OCI-LY1 (cell line): ENCODE measurements around the gene GOLGA8B.
A peak's percentile ranks its signal among the peaks of the same experiment; 100 is the strongest.
"Not testable (repeated sequence)": the region's sequence is repeated elsewhere in the genome, so short reads cannot be mapped to it uniquely, and the experiment has no call there.

Source experiments
- H2AFZ ChIP-seq: fragments of 200-600 bp; sonication (generic), shearing (Covaris generic); 2 replicates; pipeline ENCODE4 v1.6.0; 2014; ENCODE audit warnings: antibody characterized with exemption, mild to moderate bottlenecking, low read length
- H3F3A ChIP-seq: fragments of 200-600 bp; sonication (generic), shearing (Covaris generic); 2 replicates; pipeline ENCODE4 v1.6.0; 2014; ENCODE audit warnings: mild to moderate bottlenecking, antibody characterized with exemption, low read length, moderate library complexity; ENCODE audit not compliant: insufficient read depth
- H3K27ac ChIP-seq: fragments of 200-600 bp; sonication (generic); 2 replicates; pipeline ENCODE4 v1.5.1; 2014; ENCODE audit warnings: low read length, mixed run types, mild to moderate bottlenecking, low read depth; ENCODE audit not compliant: poor library complexity, severe bottlenecking
- H3K27me3 ChIP-seq: fragments of 200-600 bp; sonication (generic); 2 replicates; pipeline ENCODE4 v1.6.0; 2014; ENCODE audit warnings: antibody characterized with exemption, mild to moderate bottlenecking, low read length, moderate library complexity; ENCODE audit not compliant: insufficient read depth
- H3K36me3 ChIP-seq: fragments of 200-600 bp; sonication (generic); 2 replicates; pipeline ENCODE4 v1.6.1; 2014; ENCODE audit warnings: mild to moderate bottlenecking, antibody characterized with exemption, low read length, moderate library complexity, mixed read lengths; ENCODE audit not compliant: insufficient read depth
- H3K4me1 ChIP-seq: fragments of 200-600 bp; sonication (generic); 2 replicates; pipeline ENCODE4 v1.5.1; 2014; ENCODE audit warnings: mild to moderate bottlenecking, low read length, moderate library complexity; ENCODE audit not compliant: insufficient read depth, severe bottlenecking
- H3K4me2 ChIP-seq: fragments of 200-600 bp; sonication (generic), shearing (Covaris generic); 2 replicates; pipeline ENCODE4 v1.6.1; 2014; ENCODE audit warnings: low read length
- H3K4me3 ChIP-seq: fragments of 200-600 bp; sonication (generic); 2 replicates; pipeline ENCODE4 v1.5.1; 2014; ENCODE audit warnings: low read length, low read depth, mild to moderate bottlenecking, mixed read lengths; ENCODE audit not compliant: poor library complexity, severe bottlenecking
- H3K79me2 ChIP-seq: fragments of 200-600 bp; shearing (Covaris generic); 2 replicates; pipeline ENCODE4 v1.6.1; 2016; ENCODE audit warnings: mixed run types, low read length, mixed read lengths; ENCODE audit not compliant: insufficient read depth
- H3K9ac ChIP-seq: fragments of 200-600 bp; sonication (generic), shearing (Covaris generic); 2 replicates; pipeline ENCODE4 v1.6.1; 2014; ENCODE audit warnings: mild to moderate bottlenecking, low read length, mixed read lengths
- H3K9me2 ChIP-seq: fragments of 200-600 bp; sonication (generic), shearing (Covaris generic); 2 replicates; pipeline ENCODE4 v1.6.1; 2014; ENCODE audit warnings: low read depth, mild to moderate bottlenecking, low read length, mixed read lengths
- H3K9me3 ChIP-seq: fragments of 200-600 bp; shearing (Covaris generic); 2 replicates; pipeline ENCODE4 v1.6.1; 2014; ENCODE audit warnings: low read length, mixed read lengths
- H4K20me1 ChIP-seq: fragments of 200-600 bp; sonication (generic), shearing (Covaris generic); 2 replicates; pipeline ENCODE4 v1.6.0; 2016; ENCODE audit warnings: mild to moderate bottlenecking, low read length; ENCODE audit not compliant: insufficient read depth
- EZH2 ChIP-seq: fragments of 200-600 bp; sonication (generic), shearing (Covaris generic); IDR thresholded peaks from 2 replicates; pipeline ENCODE4 v1.8.0; 2017; ENCODE audit warnings: borderline replicate concordance, mixed run types, mild to moderate bottlenecking, antibody characterized with exemption, low read length, moderate library complexity, mixed read lengths
- TF ChIP-seq, protein P1 (sequence below): fragments of 200-600 bp; sonication (generic), shearing (Covaris generic); IDR thresholded peaks from 2 replicates; pipeline ENCODE4 v1.5.1; 2017; ENCODE audit warnings: mild to moderate bottlenecking, antibody characterized with exemption, low read length, moderate library complexity, mixed read lengths

GOLGA8B gene

DNA sequence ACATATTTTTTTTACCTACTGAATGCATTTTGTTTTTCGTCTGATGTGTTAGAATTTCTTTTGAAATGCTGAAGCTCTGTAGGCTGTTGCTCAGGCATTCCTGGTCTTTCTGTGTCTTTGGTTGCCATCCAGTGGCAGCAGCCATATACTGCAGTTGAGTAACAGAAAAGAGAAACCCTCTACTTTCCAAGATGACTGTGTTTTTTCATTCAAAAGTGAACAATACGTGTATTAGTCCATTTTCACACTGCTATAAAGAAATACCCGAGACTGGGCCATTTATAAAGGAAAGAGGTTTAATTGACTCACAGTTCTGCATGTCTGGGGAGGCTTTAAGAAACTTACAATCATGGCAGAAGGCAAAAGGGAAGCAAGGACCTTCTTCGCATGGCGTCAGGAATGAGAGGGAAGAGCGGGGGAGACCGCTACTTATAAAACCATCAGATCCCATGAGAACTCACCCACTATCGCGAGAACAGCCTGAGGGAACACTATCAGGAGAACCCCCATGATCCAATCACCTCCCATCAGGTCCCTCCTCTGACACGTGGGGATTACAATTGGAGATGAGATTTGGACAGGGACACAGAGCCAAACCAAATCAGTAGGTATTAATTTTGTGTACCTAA, 4.7 kb upstream of the GOLGA8B start:
- Histone ChIP-seq H3K4me1 (peaks cover 10% of the 10 kb centered on the region), H3K9me3 (no peaks in the 10 kb centered on the region), H4K20me1 (no peaks in the 10 kb centered on the region), H3K27ac (no peak overlapping the region), H2AFZ (no peak overlapping the region), H3K36me3 (no peaks in the 10 kb centered on the region), H3K4me3 (no peak overlapping the region), H3K79me2 (no peaks in the 10 kb centered on the region), H3K9ac (no peak overlapping the region; the same call in 1 of the 2 replicates), H3K9me2 (no peaks in the 10 kb centered on the region), H3K4me2 (peak overlapping the region; percentile 34; the same call in 1 of the 2 replicates), H3F3A (no peaks in the 10 kb centered on the region), H3K27me3 (no peaks in the 10 kb centered on the region)
- TF ChIP-seq, protein P1, sequence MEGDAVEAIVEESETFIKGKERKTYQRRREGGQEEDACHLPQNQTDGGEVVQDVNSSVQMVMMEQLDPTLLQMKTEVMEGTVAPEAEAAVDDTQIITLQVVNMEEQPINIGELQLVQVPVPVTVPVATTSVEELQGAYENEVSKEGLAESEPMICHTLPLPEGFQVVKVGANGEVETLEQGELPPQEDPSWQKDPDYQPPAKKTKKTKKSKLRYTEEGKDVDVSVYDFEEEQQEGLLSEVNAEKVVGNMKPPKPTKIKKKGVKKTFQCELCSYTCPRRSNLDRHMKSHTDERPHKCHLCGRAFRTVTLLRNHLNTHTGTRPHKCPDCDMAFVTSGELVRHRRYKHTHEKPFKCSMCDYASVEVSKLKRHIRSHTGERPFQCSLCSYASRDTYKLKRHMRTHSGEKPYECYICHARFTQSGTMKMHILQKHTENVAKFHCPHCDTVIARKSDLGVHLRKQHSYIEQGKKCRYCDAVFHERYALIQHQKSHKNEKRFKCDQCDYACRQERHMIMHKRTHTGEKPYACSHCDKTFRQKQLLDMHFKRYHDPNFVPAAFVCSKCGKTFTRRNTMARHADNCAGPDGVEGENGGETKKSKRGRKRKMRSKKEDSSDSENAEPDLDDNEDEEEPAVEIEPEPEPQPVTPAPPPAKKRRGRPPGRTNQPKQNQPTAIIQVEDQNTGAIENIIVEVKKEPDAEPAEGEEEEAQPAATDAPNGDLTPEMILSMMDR = peak; percentile 81
- no peak for TF ChIP-seq EZH2

DNA sequence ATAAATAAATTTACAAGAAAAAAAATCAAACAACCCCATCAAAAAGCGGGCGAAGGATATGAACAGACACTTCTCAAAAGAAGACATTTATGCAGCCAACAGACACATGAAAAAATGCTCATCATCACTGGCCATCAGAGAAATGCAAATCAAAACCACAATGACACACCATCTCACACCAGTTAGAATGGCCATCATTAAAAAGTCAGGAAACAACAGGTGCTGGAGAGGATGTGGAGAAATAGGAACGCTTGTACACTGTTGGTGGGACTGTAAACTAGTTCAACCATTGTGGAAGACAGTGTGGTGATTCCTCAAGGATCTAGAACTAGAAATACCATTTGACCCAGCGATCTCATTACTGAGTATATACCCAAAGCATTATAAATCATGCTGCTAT, 2.5 kb upstream of the GOLGA8B start:
- not testable (repeated sequence) for H3K79me2 ChIP-seq, H3K27ac ChIP-seq, H3K27me3 ChIP-seq, H3K9me2 ChIP-seq, H3F3A ChIP-seq, H2AFZ ChIP-seq, H3K4me3 ChIP-seq, H3K36me3 ChIP-seq, H3K9me3 ChIP-seq, H4K20me1 ChIP-seq, H3K4me2 ChIP-seq, H3K9ac ChIP-seq
- H3K4me1 ChIP-seq = peaks cover 21% of the 10 kb centered on the region

DNA sequence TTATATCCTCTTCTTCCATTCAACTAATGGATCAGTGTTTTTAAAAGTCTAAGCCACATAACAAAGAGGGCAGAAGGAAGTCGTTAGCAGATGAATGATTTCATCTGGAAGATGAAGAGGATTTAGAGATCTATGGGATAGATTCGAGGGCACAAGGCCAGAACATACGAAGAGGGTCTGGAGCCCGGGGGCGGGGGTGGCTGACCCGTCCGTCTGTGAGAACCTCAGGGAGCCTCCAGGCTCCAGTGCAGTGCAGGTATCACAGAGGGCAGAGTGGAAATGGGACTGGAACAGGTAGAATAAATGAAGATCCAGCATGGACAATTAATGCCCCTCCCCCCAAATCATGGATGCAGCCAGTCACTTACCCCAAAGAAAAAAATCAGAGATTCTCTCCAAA, 1.5 kb upstream of the GOLGA8B start:
- H3K27ac ChIP-seq = no peak overlapping the region
- no peak overlapping the region for H3K4me2 ChIP-seq
- no peaks in the 10 kb centered on the region for H3K36me3 ChIP-seq
- H3K4me3 ChIP-seq = no peak overlapping the region
- H3K79me2 ChIP-seq = peaks cover 9% of the 10 kb centered on the region
- no peaks in the 10 kb centered on the region for H3K9me2 ChIP-seq
- H3K27me3 ChIP-seq = no peaks in the 10 kb centered on the region
- no peaks in the 10 kb centered on the region for H3F3A ChIP-seq
- H3K4me1 ChIP-seq = peaks cover 21% of the 10 kb centered on the region
- H3K9me3 ChIP-seq = no peaks in the 10 kb centered on the region
- H3K9ac ChIP-seq = no peak overlapping the region
- no peaks in the 10 kb centered on the region for H4K20me1 ChIP-seq
- H2AFZ ChIP-seq = no peak overlapping the region
- TF ChIP-seq EZH2 = no peak
- TF ChIP-seq, protein P1 = no peak

DNA sequence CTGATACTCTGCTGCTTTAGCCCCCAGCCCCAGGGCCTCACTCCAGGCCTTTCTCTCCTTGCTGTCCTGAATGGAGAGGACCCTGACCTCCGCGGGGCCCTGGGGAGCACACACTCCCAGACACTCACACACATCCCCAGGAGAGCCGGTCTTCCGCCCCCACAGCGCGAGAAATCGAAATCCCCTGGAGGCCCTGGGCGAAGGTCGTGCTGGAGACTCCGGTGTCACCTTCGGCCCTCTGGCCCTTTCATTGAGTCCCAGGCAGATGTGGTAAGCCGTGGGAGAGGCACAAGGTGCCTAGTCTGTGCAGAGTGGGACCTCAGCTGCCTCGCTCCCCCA, 848 bp upstream of the GOLGA8B start:
- Histone ChIP-seq H3K4me3 (peak overlapping the region; percentile 93), H3K79me2 (peaks cover 9% of the 10 kb centered on the region), H3K9me2 (no peaks in the 10 kb centered on the region), H3K9ac (peak overlapping the region; percentile 91), H3K27ac (no peak overlapping the region), H2AFZ (no peak overlapping the region), H4K20me1 (no peaks in the 10 kb centered on the region), H3K27me3 (no peaks in the 10 kb centered on the region), H3K4me1 (peaks cover 21% of the 10 kb centered on the region), H3K36me3 (no peaks in the 10 kb centered on the region), H3K4me2 (peak overlapping the region; percentile 91), H3K9me3 (no peaks in the 10 kb centered on the region), H3F3A (no peaks in the 10 kb centered on the region)
- no peak for TF ChIP-seq EZH2
- TF ChIP-seq, protein P1 = no peak
